GM18873 (cell line): ENCODE measurements around the gene BCOR.

Experiments
- ATAC-seq: cut with Tn5 transposase; IDR thresholded peaks from one replicate; pipeline ENCODE4 v1.9.1; 2021; ENCODE audit warnings: mild to moderate bottlenecking, moderate library complexity, moderate number of reproducible peaks; ENCODE audit not compliant: unreplicated experiment, low FRiP score

BCOR gene

DNA sequence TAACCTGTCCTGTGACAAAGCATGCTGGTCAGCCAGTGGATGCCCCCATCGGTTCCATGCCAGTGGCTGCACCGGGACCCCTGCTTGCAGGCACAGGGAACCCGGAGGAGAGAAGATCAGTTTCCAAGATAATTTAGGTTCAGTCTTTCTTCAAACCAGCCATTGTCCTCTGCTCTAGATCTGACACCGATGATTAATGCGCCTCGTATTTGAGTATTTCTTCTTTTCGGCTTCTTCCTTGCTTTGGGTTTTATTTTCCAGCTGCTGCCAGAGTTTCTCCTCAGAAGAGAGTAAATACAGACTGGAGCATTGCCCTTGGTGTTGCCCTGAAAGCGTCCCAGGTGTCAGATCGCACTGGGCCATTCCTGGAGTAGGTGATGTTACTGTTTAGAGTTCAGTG, 19.2 kb upstream of the BCOR start:
- no peak for ATAC-seq

DNA sequence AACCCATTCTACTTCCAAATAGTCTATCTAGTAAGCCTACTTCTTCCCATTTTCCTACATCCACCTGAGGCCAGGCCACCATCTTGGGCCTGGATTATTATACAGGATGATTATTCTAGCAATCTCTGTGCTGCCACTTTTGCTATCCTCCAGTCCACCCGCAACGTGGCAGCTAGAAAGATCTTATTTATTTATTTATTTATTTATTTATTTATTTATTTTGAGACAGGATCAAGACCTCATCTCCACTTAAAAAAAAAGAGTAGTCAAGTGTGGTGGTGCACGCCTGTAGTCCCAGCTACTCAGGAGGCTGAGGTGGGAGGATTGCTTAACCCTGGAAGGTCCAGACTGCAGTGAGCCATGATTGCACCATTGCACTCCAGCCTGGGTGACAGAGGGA, 15.2 kb upstream of the BCOR start:
- no peak for ATAC-seq

DNA sequence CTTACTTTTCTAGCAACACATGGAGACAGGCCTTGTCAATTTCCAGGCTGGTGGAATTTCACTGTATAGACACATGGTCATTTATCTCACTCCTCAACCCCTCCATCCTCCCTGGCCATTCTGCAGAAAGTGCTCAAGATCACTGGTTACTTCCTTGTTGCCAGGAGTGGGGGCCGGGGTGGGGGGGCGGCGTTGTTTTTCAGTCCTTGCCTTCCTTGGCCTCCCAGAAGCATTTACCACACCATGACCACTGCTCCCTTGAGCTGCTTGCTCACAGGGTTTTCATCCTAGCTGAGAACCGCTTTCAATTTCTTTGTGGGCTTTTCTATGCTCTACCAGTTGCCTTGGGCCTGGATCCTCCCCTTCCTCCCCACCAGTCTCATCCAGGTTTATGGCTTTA, 14.1 kb upstream of the BCOR start:
- ATAC-seq = no peak

DNA sequence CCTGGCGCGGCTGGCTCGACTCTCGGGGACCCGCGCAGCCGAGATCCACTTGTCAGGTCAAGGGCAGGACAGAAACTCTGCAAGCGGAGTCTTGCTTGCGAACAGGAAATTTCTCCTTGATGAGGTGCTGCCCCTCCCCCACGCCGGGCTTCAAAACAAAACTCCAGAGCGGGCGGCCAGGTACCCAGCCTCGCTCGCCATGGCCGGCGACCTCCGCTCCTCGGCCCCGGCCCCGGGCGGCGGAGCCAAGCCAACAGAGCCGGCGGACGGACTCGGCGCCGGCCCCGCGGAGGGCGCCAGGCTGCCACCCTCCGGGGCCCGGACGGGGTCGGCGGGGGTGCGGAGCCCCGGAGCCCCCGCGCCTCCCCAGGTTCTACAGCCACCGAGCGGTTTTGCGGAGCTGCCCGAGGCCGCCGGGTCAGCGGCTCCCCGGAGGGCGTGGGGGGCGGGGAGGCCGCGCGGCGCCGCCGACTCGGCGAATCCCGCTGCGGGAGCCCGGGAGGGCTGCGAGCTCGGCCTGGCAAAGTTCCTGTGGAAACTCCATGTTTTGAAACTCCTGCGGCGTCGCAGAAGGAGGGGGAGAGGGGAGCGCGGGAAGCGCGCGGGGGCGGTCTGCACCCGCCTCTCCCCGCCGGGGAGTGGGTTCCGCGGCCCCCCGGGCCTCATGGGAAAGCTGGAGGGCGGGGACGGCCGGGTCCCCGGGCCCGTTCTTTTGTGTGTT, 11.7 kb upstream of the BCOR start:
- ATAC-seq = no peak

DNA sequence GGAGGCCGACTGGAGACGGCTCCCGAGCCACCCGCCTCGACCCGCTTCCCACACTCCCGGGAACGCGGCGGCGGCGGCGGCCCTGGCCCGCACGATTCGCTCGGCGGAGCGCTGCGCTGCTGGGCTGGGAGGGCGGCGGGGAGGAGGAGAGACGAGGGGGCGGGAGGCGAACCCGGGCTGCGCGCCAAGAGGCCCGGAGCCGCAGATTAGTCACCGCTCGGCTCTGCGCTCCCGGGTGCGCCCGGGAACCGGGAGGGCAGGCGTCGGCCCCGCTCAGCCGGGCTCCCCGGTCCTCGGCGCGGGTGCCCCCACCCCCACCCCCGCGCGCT, 11.2 kb upstream of the BCOR start:
- ATAC-seq = no peak

DNA sequence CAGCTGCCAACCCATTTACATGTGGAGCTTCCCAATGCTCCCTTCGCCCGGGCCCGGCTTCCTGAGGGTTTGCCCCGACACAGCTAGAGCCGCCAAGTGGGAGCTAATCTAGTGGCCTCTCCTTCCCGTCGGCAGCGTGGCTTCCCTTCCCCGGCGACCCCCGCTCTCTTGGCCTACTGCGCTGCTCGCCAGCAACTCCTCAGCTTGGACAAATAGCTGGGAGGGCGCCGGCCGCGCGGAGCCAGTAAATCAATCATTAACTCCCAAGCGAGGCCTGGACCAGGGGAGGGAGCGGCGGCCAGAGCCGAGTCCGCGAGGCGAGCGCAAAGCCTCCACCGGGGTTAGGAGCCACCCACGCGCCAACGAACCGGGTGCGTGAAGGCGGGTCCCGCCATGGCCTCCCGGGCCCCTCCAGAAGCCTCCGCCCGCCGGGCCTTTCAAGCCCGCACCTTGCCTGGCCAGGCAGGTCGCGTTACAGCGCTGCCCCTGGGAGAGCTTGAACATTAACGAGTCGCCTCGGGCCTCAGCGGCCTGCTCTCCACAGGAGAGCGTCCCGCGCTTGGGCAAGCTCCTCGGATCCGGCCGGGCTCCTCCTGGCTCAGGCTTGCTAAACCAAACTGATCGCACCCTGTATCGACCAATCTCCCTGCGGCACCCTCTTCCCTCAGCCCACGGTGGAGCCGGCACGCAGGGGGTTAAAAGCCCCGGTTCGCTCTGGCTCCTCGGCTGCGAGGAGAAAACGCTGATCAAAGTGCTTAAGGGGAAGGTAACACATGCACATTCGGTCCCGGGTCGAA, 10.6 kb upstream of the BCOR start:
- ATAC-seq = no peak

DNA sequence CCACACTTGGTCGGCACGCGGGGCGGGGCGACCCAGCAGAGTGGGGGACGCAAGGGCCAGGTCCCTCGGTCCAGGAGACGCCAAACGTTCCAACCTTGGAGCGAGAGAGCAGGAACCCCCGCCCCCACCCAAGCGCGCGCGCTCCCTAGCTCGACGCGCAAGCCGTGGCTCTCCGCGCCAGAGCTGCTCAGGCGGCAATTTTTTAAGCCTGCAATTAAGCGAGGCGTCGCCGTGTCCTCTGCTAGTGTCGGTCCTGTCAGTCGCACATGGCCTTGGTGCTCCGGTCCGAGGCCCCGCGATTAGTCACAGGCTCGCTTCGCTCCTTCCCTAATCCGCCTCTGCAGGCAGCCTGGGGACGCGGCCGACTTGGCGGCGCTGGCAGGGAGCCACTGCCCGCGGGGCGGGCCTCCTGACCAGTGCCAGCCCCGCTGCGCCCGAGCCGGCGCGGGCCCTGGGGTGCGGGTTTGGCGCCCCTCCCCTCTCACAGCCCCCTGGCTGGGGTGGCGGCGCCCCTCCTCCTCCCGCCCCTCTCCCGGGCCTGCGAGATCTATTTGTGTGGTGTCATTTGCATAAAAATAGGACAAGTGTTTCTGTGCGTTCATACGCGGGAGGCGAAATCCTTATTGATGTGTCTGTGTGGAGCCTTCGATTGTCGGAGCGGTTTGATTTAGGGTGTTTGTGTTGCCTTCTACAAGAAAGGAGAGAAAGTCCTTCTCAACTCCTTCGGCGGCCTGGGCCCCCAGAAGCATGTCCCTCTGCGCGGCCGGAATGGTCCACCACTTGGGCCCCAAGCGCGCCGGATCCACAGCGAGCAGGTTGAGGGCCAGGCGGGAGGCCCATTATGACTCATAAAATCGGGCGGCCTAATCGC, 9.8 kb upstream of the BCOR start:
- ATAC-seq = no peak

DNA sequence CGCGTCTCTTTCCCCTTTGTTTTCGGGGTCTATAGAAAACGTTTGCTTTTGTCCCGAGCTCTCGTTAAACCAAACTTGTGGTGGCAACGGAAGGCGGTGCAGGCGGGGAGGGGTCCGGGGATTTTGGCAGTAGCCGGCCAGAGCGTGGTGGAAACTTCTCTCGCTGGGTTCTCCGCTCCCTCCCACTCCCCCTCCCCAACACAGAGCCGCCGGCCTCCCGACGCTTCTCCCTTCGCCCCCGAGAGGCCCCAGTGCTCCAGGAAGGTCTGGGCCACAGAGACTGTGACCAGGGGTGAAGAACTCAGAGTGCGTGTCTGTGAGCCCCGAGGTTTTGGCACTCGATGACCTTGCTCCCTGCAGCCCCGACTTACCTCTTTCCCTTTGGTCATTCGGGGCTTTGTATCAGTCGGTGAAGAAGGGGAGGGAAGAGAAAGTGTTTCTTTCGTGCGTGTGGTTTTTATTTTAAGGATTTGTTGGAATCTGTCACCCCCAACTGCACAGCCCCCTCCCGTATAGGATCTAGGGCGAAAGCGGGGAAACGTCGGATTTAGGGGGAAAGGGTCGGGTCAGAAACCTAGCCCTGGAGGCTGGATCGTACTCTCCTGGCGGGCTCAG, 9.0 kb upstream of the BCOR start:
- ATAC-seq = no peak

DNA sequence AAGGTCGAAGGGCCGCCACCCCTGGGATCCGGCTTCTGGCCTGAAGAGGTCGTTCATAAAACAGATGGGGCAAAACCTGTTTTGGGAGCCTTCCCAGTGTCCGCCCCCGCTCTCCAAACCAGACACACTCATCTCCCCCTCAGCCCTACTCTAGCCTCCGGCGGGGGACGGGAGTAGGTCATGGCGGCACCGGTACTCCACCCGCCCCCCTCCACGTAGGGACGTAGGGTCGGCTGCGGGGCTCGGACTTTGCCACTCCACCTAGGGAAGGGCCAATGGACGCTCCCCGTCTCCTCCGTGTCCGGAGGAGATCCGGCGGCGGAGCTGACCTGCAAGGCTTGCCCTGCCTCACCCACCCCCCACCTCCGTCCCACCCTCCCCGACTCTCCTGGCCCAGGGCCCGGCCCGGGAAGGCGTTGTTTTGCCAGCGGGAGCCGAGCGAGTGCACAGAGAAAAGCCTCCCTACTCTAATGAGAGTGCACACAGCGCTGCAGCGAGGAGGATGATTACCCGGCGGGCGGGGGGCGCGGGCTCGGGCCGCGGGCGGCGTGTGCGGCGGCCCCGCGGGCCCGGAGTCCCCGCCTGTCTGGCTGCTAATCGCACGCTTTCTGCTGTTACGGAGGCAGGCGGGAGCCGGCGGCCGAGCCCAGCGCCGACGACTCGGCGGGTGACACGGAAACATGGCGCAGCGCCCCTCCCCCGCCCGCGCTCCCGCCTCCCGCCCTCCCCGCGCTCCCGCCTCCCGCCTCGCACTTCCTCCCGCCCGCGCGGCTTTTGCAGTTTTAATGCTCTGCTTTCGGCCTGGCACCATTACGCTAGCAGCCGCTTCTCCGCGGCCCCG, 8.3 kb upstream of the BCOR start:
- ATAC-seq = no peak

DNA sequence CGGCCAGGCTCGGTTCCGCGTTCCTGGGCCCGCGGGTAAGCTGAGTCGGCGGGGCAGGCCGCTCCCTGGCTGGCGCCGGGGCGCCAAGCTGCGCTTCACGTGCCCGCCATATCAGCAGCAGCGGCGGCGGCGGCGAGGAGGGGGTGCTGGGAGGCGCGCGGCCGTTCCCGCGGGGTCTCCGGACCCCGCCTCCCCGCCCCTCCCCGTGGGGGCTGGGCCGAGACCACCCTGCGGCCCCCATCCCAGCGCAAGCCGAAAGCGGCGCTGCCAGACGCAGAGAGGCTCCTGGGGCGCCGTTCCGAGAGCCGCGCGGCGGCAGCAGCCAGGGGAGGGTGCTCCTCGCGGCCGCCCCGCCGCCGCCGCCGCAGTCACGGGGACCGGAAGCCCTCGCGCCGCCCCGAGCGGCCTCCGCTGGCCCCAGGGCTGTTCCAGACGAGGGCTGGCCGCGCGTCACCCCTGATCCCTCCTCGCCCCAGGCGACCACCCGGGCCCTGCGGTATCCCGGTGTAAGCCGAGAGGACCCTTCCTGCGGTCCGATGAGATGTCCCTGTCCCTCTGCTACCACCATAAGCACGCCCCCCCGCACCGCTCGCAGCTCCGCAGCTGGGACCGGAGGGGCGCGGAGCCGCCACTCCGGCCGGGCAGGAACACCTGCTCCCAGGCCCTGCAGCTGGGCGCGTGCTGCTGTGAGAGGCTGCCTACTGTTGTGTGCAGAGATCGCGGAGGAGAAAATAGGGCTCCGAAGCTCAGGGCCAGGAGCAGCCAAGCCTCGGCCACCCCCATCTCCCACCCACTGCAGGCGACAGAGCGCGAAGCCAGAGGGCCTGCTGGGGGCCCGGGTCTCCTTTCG, 7.5 kb upstream of the BCOR start:
- no peak for ATAC-seq

DNA sequence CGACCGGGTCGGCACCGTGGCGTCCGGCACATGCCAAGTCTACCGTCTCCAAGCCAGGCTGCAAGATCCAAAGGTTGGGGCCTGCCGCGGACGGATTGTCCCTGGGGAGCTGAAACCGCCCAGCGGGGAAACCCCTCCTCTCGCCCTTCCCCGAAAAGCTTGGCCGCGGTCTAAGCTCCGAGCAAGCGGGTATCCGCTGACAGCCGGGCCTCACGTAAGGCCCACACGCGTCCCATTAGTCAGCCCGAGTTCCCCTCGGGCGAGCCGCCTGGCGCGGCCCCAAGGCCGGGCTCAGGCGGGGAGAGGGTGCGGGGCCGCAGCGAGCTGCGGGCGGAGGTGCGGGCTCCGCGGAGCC, 6.8 kb upstream of the BCOR start:
- ATAC-seq = no peak

DNA sequence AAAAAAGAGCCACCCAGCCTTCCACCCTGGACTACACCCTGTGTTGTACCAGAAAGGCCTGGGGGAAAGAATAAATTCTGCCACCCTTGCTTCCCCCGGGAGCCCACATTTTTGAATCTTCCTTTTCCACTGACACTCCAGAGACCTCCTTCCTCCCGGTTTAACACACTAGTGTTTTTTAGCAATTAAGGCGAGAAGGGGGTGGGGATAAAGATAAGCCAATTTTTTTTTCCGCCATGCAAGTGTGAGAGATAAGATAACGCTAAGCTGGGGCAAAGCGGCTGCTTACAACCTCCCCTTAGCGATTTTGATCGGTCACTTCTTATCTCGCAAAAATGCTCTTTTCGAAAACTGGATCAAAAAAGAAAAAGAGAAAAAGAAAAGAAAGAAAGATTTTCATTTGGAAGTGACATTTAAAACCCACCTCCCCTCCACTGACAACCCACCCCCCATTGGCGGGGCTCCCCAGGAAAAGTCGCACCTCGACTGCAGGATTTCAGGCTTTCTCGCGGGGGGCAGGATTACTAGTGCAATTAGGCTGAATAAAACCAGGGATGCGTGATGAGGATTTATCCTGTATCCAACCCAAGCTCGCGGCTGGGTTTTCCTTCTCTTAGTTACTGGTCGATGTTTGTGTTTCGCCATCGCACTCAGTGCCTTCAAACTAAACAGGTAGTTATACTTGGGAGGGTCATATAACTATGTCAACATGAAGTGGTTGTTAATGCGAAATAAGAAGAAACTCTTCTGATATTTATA, 6.0 kb upstream of the BCOR start:
- no peak for ATAC-seq

DNA sequence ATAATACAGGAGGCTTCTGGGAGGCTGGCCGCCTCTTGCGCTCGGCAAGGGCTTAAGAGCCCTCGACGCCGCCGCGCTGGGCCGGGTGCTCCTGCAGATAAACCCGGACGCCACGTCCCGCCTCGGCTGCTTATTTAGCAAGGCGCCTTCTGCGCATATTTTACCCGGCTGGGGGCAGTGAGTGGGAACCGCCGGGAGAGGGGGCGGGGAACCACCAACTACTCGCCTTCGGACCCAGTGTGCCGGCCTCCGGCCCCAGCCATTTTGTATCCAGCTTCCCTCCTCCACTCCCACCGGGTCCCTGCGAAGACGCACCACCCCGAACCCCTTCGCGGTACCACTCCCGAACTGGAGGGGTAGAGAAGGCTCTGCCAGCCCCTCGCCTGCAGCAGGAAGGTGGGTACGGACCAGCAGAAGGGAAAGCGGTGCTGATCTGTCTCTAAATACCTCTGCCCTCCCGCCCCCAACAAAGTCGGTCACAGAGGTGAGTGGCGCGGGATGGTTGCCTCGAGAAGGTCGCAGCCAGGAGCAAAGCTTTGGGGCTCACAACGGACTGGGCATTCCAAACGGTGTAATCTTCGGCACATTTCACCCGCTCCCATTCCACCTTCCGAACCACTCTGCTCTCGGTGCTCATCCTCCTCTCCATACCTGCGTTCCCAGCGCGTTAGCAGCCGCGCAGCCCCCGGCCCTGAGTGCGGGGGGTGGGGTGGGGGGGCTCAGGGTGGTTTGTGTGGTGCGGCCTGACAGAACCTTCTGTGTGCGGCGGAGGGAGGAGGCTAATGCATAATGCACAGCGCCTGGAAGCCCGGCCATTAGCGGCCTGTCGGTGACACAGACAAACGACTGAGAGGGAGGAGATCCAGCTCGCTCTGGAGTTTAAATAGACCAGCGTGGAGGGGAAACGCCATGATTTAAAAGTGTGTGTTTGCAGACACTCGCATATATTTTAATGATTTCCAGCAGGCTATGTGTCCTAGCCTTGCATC, 4.9 kb upstream of the BCOR start:
- no peak for ATAC-seq

DNA sequence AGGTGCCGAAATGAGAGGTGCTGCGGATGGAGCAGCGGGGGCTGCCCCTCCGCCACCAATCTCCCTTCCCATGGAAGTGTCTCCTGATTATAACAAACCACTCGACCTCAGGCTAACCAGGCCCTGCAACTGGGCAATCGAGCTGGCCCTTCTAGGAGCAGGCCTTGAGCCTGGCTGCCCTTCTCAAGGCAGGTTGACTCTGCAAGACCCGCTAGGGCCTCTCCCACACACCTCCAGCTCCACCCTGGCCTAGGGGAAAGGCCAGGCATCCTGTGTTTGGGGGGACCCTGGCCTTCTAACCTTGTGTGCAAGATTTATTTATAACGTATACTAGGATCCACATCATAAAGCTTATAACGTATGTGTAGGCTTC, 3.7 kb upstream of the BCOR start:
- no peak for ATAC-seq

DNA sequence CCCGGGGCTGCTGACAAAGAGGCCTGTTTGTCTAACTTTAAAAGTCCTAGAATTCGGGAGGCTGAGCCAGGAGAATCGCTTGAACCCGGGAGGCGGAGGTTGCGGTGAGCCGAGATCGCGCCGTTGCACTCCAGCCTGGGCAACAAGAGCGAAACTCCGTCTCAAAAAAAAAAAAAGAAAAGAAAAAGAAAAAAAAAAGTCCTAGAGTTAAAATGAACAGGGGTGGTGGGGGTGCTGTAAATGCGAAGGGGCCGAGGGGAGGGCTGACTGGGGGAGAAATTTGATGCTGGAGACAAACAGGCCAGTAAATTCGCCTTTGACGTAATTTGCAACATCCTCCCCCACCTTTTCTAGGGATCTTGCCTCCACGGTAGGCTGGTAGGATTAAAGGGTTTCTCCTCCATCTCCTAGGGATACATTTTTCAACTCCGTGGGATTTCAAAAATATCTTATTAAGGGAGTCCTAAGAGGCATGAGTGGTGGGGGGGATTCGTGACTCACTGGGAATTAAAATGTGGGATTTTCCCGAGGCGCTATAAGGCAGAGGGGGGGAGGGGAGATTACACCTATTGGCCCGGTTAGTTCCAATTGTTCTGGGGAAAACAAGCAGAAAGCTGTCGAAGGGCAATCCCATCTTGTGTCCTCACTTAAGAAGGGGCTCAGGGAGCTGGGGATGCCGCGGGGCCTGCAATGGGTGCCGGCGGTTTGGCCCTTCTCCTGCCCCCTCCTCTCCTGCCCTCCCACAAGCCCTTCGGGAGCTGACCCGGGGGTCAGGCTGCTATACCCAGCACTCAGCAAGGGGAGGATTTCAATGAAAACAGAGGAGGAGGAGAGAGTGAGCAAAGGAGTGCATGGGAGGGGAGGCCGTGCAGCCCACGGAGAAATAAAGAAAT, 3.0 kb upstream of the BCOR start:
- ATAC-seq = no peak

DNA sequence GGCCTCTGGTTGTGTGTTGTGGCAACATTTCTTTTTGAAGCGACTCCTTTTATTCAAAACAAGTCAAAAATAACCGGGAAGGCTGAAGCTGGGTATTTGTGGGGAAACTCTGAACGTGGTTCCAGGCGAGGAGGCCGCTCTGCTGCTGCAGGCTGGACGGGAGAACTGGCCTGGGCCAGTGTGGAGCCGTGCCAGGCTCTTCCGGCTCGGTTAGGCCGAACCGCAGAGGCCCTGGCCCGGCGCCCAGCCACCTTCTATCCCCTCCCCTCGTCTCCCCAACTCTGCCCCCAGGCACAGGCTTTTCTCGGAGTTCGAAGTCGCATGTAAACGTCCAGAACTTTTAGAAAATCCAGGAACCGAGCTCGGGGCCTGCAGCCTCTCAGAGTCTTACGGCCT, 2.4 kb upstream of the BCOR start:
- ATAC-seq = no peak
